NCI-H345 treated with DMSO at 0.1 percent for 48 hours (cell line): Measurements from ENCODE around the gene CSMD2.
"Not testable (repeated sequence)": the region's sequence is repeated elsewhere in the genome, so short reads cannot be mapped to it uniquely, and the experiment has no call there.

ENCODE experiments used
- DNase-seq: peaks from one replicate; lab custom pipeline; 2025; ENCODE audit not compliant: unreplicated experiment; lab: John Stamatoyannopoulos, UW

CSMD2 gene

GRCh38 chr1:33516428-33516827 lies 648.6 kb downstream of the CSMD2 start:
- no peak for DNase-seq

- no peak for DNase-seq
Measured at GRCh38 chr1:33515607-33516006, 649.4 kb downstream of the CSMD2 start.

- no peak for DNase-seq
Measured at GRCh38 chr1:33515112-33515511, 649.9 kb downstream of the CSMD2 start.

GRCh38 chr1:33512226-33513011 lies 652.6 kb downstream of the CSMD2 start:
- DNase-seq: no peak

GRCh38 chr1:33509276-33509675 lies 655.8 kb downstream of the CSMD2 start:
- not testable (repeated sequence) for DNase-seq

- DNase-seq: no peak
Measured at GRCh38 chr1:33508151-33508550, 656.9 kb downstream of the CSMD2 start.

GRCh38 chr1:33507661-33508060 lies 657.4 kb downstream of the CSMD2 start:
- DNase-seq: no peak

GRCh38 chr1:33503506-33503905 lies 661.5 kb downstream of the CSMD2 start:
- DNase-seq: no peak

- DNase-seq: no peak
Measured at GRCh38 chr1:33502726-33503125, 662.3 kb downstream of the CSMD2 start.

- no peak for DNase-seq
Measured at GRCh38 chr1:33501774-33502173, 663.3 kb downstream of the CSMD2 start.

GRCh38 chr1:33501309-33501708 lies 663.7 kb downstream of the CSMD2 start:
- no peak for DNase-seq

GRCh38 chr1:33500547-33500946 lies 664.5 kb downstream of the CSMD2 start:
- no peak for DNase-seq

GRCh38 chr1:33497410-33497809 lies 667.6 kb downstream of the CSMD2 start:
- DNase-seq: no peak

- DNase-seq: no peak
Measured at GRCh38 chr1:33494929-33495328, 670.1 kb downstream of the CSMD2 start.

- DNase-seq: no peak
Measured at GRCh38 chr1:33488624-33489023, 676.4 kb downstream of the CSMD2 start.

GRCh38 chr1:33482412-33482811 lies 682.6 kb downstream of the CSMD2 start:
- DNase-seq: no peak

GRCh38 chr1:33477451-33477850 lies 687.6 kb downstream of the CSMD2 start:
- no peak for DNase-seq

GRCh38 chr1:33473900-33474299 lies 691.1 kb downstream of the CSMD2 start:
- no peak for DNase-seq

- DNase-seq: peak; percentile 96
Measured at GRCh38 chr1:33472269-33472980, 692.6 kb downstream of the CSMD2 start, which contains the start of gene ZSCAN20. Gene ZSCAN20, plus strand, starts transcription at chr1:33472645. Its CDS starts 6,644 bp downstream, at chr1:33479289.

- no peak for DNase-seq
Measured at GRCh38 chr1:33471416-33471815, 693.6 kb downstream of the CSMD2 start.

GRCh38 chr1:33470495-33471012 lies 694.5 kb downstream of the CSMD2 start:
- DNase-seq: peak; percentile 74

GRCh38 chr1:33469691-33470090 lies 695.3 kb downstream of the CSMD2 start:
- DNase-seq: no peak
